ENCODE measurements around the gene RCE1.

Gene RCE1

DNA sequence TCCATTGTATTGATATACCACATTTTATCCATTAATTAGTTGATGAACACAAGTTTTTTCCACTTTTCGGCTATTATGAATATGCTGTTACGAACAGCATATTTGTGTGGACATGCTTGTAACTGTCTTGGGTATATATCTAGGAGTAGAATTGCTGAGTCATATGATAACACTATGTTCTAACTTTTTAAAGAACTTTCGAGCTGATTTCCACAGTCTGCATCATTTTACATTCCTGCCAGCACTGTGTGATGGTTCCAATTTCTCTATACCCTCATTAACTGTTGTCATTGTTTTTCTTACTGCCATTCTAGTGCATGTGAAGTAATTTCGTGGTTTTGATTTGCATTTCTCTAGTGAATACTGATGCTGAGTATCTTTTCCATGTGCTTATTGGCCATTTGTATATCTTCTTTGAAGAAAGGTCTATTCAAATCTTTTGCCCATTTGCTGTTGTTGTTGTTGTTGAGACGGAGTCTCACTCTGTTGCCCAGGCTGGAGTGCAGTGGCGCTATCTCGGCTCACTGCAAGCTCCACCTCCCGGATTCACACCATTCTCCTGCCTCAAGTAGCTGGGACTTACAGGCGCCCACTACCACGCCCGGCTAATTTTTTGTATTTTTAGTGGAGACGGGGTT is 7.4 kb upstream of the RCE1 start:
- no peak for TF ChIP-seq ZNF274 (IDR thresholded peaks at IDR 0.05; ENCODE audit: low read depth, low read length)
- H3K4me3 ChIP-seq (ENCODE audit: low read length): no peak overlapping the region

DNA sequence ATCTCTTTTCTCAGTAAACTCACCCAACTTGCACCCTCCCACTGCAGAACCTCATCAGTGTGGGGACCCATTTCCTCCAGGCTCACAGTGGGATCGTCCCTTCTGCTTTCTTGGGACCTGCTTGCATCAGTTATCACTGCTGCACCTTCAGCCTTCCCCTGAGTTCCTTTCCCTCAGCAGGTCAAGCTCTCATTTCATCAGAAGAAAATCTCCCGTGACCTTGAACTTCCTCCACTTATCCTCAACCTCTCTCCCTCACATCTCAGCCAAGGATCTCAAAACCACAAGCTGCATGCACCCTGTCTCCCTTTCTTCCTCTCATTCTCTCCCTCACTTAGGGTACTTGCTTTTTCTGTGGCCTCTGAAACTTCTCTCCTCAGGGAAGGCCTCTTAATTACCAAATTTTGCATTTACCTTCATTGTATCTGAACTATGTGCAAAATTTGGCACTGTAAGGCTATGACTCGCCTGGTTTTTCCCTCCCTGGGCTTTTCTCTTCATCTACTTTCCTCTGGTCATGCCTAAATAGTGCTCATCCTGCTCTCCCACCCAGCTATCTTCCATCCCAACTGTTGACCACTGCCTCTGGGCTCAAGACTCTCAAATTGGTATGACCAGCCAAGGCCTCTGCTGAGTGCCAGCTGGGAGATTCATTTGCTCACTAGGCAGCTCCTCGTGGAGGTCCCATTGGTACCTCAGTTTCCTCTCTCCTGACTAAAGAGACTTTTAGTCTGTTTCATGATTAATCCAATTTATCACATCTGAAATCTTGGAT is 2.7 kb upstream of the RCE1 start:
- TF ChIP-seq ZNF274 (IDR thresholded peaks at IDR 0.05; ENCODE audit: low read depth, low read length): no peak
- no peak overlapping the region for H3K4me3 ChIP-seq (ENCODE audit: low read length)

DNA sequence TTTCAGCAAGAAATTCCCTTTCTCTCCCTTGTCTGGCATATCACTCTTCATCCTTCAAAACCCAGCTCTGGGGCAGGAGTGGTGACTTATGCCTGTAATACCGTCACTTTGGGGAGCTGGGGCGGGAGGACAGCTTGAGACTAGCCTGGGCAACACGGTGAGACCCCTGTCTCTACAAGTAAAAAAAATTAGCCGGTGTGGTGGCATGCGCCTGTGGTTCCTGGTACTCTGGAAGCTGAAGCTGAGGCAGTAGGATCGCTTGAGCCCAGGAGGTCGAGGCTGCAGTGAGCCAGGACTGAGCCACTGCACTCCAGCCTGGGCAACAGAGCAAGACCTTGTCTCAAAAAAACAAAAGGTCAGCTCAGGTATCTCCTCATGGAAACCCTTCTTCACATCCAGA is 1.4 kb upstream of the RCE1 start:
- peak overlapping the region; percentile 92 for H3K4me3 ChIP-seq (ENCODE audit: low read length)
- TF ChIP-seq ZNF274 (IDR thresholded peaks at IDR 0.05; ENCODE audit: low read depth, low read length): no peak

DNA sequence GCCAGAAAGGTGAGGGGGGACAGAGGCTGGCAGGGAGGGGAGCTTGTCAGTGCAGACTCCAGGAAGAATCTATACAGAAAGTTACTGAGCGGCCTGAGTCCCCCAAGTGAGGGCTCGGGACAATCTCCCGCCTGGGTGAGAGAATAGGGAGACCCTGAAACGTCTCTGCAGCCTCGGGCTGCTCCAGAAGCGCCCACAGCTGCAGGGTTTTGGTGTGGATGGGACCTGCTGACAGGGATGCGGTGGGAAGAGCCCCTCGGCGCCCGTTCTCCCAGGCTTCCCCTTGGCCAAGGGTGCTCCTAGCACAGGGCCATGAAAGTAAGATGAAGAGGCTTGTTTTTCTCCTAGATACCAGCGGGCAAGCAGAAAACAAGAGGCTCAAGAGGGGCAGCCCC is 743 bp upstream of the RCE1 start:
- TF ChIP-seq ZNF274 (IDR thresholded peaks at IDR 0.05; ENCODE audit: low read depth, low read length): no peak
- peak overlapping the region; percentile 92 for H3K4me3 ChIP-seq (ENCODE audit: low read length)

DNA sequence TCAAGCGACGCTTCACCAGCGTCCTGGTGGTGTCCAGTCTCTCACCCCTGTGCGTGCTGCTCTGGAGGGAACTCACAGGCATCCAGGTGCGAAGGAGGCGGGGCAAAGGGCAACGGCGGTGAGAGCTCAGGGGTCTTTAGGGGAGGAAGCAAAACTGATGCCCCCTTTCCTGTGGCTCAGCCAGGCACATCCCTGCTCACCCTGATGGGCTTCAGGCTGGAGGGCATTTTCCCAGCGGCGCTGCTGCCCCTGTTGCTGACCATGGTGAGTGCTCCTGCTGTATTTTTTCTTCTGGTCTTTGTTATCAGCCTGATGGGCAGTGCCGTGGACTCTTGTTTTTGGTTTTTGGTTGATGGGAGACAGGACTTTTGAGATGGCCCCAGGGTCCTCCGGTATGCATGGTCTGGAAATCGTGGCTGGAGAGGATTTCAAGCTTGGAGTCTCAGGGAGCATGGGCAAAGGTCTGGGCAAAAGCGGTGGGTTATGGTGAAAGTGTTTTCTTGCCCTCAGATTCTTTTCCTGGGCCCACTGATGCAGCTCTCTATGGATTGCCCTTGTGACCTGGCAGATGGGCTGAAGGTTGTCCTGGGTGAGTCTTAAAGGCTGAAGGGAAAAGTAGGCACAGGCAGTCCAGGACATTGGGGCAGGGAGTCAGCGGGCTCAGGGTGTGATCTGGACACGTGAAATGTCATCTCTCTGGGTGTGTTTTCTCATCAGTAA is 695 bp downstream of the RCE1 start:
- peak overlapping the region; percentile 92 for H3K4me3 ChIP-seq (ENCODE audit: low read length)
- no peak for TF ChIP-seq ZNF274 (IDR thresholded peaks at IDR 0.05; ENCODE audit: low read depth, low read length)

GRCh38 chr11:66844496-66845142 is 1.4 kb downstream of the RCE1 start:
- H3K4me3 ChIP-seq (ENCODE audit: low read length): no peak overlapping the region; the same call in 1 of the 2 replicates
- no peak for TF ChIP-seq ZNF274 (IDR thresholded peaks at IDR 0.05; ENCODE audit: low read depth, low read length)

DNA sequence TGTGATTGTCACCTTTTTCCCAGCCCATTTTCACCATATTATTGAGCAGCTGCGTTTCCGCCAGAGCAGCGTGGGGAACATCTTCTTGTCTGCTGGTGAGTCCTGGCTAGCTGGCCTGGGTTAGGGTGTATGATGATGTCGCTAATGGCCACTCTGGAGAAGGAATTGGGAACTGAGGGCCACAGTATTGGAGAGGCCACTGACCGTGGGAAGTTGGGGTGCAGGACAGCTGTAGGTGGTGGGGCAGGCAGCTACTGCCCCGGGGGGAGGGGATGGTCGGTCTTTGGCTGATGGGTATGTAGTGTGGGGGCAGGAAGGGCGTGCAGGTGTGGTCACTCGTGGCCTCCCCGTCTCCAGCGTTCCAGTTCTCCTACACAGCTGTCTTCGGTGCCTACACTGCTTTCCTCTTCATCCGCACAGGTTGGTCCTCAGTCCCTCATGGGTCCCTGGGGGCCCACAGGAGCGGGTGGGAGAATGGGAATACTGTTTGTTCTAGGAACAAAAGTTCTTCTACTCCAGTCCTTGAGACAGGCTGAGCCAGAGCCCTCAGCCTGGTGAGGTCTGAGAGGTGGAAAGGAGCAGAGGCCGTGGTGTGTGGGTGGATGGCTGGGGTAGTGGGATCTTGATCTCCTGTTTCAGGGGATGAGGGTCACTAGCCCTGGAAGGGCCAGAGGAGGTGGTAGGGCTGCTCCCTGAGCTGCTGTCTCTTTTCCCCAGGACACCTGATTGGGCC is 2.1 kb downstream of the RCE1 start:
- no peak overlapping the region for H3K4me3 ChIP-seq (ENCODE audit: low read length)
- no peak for TF ChIP-seq ZNF274 (IDR thresholded peaks at IDR 0.05; ENCODE audit: low read depth, low read length)

DNA sequence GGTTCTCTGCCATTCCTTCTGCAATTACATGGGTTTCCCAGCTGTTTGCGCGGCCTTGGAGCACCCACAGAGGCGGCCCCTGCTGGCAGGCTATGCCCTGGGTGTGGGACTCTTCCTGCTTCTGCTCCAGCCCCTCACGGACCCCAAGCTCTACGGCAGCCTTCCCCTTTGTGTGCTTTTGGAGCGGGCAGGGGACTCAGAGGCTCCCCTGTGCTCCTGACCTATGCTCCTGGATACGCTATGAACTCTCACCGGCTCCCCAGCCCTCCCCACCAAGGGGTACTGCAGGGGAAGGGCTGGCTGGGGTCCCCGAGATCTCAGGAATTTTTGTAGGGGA is 2.6 kb downstream of the RCE1 start:
- H3K4me3 ChIP-seq (ENCODE audit: low read length): no peak overlapping the region
- no peak for TF ChIP-seq ZNF274 (IDR thresholded peaks at IDR 0.05; ENCODE audit: low read depth, low read length)

GRCh38 chr11:66846671-66847091 is 3.4 kb downstream of the RCE1 start:
- no peak for TF ChIP-seq ZNF274 (IDR thresholded peaks at IDR 0.05; ENCODE audit: low read depth, low read length)

GRCh38 chr11:66847461-66848232 is 4.4 kb downstream of the RCE1 start:
- no peak for TF ChIP-seq ZNF274 (IDR thresholded peaks at IDR 0.05; ENCODE audit: low read depth, low read length)
- H3K4me3 ChIP-seq (ENCODE audit: low read length): no peak overlapping the region

More at GRCh38 chr11:66846671-66847091, 3.4 kb downstream of the RCE1 start:
- H3K4me3 ChIP-seq (ENCODE audit: low read length): no peak overlapping the region

DNA sequence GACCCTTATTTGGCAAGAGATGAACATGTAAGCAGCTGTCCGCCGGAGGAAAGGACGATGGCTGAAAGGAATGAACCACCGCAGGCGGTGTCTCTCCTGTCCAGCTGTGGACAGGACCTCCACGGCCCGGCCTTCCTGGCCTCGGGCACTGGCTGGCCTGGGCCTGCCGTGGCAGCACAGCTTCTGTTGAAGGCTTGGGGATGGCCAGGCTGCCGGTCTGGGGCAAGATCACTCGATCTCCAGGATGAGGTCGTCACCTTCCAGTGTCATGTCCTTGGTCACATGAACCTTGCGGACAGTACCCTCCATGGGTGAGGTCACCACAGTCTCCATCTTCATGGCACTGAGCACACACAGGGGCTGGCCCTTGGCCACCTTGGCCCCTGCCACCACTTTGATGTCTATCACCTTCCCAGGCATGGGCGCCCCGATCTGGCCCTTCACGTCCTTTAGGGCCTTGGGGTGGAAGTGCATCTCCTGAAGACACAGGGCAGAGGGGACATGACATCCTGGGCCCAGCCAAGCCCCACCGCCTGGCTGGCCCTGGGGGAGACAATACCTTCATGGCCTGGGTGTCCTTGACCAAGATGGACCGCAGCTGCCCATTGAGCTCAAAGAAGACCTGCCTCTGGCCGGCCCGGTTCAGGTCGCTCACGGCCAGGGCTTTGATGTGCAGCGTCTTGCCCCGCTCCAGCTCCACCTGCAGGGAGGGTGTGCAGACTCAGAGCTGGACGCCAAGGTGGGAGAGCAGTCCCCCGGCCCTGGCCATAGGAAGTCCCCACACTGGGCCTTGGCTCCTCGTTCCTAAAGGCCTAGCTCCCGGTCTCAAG is 5.6 kb downstream of the RCE1 start:
- no peak for TF ChIP-seq ZNF274 (IDR thresholded peaks at IDR 0.05; ENCODE audit: low read depth, low read length)
- no peak overlapping the region for H3K4me3 ChIP-seq (ENCODE audit: low read length)

DNA sequence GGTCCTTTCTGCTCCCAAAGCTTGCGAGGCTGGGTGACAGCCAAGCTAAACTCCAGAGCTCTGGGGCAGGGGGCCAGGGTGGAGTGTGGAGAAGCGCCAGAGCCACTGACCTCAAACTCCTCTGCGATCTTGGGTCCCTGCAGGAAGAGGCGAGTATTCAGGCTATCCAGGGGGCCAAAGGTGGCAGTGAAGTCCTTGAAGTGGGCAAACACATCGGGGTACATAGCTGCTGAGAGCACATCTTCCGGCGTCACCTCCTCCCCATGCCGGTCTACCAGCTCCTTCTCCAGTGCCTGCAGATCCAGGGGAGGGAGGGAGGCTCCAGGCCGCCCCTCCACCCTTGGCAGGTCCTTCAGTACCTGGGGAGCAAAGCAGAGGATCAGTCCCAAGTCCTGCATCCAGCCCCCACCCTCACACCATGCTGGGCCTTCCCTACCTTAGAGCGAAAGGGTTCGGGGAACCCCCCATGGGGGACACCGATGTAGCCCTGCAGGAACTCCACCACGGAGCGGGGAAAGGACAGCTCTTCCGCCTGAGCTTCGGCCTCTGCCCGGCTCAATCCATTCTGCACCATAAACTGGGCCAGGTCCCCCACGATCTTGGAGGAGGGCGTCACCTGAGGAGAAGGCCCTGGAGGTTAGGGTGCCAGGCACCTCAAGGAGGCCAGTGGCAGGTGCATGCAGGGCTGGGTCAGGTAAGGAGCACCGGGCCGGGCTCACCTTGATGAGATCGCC is 6.4 kb downstream of the RCE1 start:
- H3K4me3 ChIP-seq (ENCODE audit: low read length): no peak overlapping the region
- TF ChIP-seq ZNF274 (IDR thresholded peaks at IDR 0.05; ENCODE audit: low read depth, low read length): no peak

Measured in GM08714 (cell line).